ENCODE results near the gene SLX4IP.

Gene SLX4IP

GRCh38 chr20:10675450-10675848, 240.3 kb downstream of the SLX4IP start:
- ATAC-seq (no peak), DNase-seq (ENCODE audit: low spot score in 2 of 2) (no peak)
- H3K4me1 Mint-ChIP-seq: peaks cover 28% of the 10 kb centered on the region
- H3K9me3 Mint-ChIP-seq: no peaks in the 10 kb centered on the region
- no peak overlapping the region for H3K27ac Mint-ChIP-seq
- H3K4me3 Mint-ChIP-seq: peak overlapping the region; percentile 89
- H3K36me3 Mint-ChIP-seq: no peaks in the 10 kb centered on the region

- DNase-seq (ENCODE audit: low spot score in 2 of 2): no peak
- H3K27ac Mint-ChIP-seq: no peak overlapping the region
- ATAC-seq: no peak
- peaks cover 17% of the 10 kb centered on the region for H3K4me1 Mint-ChIP-seq
- H3K4me3 Mint-ChIP-seq: no peak overlapping the region
- no peaks in the 10 kb centered on the region for H3K9me3 Mint-ChIP-seq
- no peaks in the 10 kb centered on the region for H3K36me3 Mint-ChIP-seq
Measured at GRCh38 chr20:10676518-10676917, 241.4 kb downstream of the SLX4IP start.

All from stimulated activated effector memory CD8-positive, alpha-beta T cell treated with anti-CD3 and anti-CD28 coated beads, Interleukin-12 subunit alpha, Interleukin-12 subunit beta, amount 100 ng/mL, for 72 hours (primary cell).